T1000 (cell line): ENCODE data around the gene PRSS1.
"Not testable (repeated sequence)": the region's sequence is repeated elsewhere in the genome, so short reads cannot be mapped to it uniquely, and the experiment has no call there.

Experiments used
- DNase-seq: peaks from one replicate; lab custom pipeline; 2025; ENCODE audit warnings: mixed read lengths; lab: John Stamatoyannopoulos, UW

PRSS1 gene

GRCh38 chr7:142748410-142748809 is 862 bp upstream of the PRSS1 start:
- not testable (repeated sequence) for DNase-seq

GRCh38 chr7:142750321-142750938 is 1.2 kb downstream of the PRSS1 start:
- DNase-seq: no peak

DNA sequence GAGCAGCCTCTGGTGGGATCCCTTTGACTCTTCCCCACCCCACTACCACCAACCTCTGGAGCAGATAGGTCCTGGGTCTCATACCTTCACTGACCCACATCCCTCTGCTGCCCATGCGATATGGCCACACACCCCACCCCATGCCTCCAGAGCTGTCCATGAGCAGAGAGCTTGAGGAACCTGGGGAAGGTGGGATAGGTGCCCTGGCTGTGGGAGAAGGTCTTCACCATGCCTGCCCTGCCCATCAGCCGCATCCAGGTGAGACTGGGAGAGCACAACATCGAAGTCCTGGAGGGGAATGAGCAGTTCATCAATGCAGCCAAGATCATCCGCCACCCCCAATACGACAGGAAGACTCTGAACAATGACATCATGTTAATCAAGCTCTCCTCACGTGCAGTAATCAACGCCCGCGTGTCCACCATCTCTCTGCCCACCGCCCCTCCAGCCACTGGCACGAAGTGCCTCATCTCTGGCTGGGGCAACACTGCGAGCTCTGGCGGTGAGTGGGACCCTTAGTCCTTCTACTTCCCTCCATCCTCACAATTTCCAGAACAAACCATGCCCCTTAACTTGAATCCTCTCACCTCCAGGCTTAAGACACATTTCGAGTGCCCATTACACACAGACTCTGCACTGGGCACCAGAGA is 2.4 kb downstream of the PRSS1 start:
- DNase-seq: not testable (repeated sequence)

- no peak for DNase-seq
Measured at GRCh38 chr7:142752376-142753225, 3.3 kb downstream of the PRSS1 start.

GRCh38 chr7:142753366-142753765 is 4.1 kb downstream of the PRSS1 start:
- DNase-seq: no peak

GRCh38 chr7:142753925-142754491 is 4.7 kb downstream of the PRSS1 start:
- not testable (repeated sequence) for DNase-seq

DNA sequence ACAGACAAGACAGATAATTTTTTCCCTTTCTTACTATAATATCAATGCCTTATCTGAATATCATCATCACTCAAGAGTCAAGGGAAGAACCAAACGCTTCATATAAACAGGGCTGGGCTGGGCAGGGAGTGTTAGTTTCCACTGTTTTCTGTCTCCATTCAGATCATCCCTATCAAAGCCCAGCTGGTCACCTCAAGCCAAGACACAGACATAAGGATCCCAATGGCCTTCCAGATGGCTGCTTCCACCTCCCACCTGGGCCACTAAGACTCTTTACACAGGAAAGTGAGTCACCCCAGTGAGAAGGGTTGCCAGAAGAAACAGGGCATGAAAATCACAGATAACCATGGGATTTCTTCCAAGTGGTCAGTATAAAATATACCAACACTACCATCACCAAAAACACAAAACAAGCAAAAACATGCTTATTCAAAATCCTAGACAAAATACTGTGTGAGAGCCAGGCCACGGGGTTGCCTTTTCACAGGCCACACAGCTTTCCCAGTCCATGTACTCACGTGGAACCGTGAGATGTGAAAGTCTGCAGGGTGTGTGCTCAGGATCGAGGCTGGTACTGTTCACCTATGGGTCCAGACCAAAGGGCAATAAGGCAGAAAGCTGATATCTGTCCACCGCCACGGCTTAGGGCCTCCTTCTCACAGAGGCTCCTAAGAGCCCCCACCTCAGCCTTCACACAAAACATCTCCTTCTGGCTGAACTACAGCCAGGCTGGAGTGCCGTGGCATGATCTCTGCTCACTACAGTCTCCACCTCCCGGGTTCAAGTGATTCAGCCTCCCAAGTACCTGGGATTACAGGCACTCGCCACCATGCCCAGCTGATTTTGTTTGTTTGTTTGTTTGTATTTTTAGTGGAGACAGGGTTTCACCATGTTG is 5.7 kb downstream of the PRSS1 start:
- DNase-seq: no peak

DNA sequence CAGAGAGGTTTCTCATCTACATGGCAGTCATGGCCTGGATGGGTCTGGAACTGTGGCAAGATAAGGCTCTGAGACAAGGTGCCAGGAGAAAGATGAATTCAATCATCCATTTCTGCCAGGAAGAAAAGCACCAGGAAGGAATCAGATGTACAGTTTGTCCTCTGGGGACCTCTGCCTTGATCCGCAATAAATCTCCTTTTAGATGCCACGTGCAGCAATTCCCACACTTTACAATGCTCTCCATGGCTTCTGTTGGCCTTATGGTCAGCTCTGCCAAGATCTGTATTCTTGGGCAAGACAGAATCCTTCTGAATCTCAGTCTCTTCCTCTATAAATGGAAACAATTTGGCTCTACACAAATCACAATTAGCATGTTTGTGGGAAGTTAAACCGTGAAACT is 9.0 kb downstream of the PRSS1 start:
- not testable (repeated sequence) for DNase-seq

GRCh38 chr7:142759433-142759832 is 10.2 kb downstream of the PRSS1 start:
- DNase-seq: no peak

- no peak for DNase-seq
Measured at GRCh38 chr7:142760071-142760642, 10.9 kb downstream of the PRSS1 start.

DNA sequence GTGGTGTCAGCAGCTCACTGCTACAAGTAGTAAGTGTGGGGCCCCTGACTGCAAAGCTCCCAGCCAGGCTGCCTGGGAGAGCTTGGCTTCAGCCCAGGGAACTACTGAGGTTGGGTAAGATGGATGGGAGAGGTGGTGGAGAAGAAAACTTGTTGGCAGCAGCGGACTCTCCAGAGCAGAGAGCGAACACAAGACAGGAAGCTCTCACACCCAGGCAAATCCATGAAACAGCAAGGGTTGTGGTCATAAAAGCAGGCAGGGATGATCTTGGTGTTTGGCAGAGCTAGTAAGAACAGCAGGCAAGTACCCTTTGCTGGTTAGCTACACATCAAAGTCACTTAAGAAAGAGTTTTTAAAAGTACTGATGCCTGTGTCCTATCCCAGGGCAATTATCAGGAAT is 12.3 kb downstream of the PRSS1 start:
- DNase-seq: not testable (repeated sequence)

DNA sequence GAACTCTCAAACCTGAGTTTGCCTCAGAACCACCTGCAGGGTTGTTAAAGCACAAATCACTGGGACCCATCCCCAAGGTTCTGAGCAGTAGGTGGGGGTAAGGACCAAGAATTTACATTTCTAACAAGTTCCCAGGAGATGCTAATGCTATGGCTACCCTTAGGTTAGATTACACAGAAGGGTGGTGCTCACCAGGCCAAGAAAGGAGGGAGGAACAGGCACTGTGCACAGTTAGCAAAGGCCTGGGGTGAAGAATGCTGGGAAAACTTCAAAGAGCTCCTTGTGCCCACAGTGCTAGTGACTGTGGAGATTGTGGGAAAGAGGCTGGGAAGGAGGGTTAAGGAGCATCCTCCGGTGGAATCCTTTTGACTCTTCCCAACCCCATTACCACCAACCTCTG is 12.8 kb downstream of the PRSS1 start:
- no peak for DNase-seq

DNA sequence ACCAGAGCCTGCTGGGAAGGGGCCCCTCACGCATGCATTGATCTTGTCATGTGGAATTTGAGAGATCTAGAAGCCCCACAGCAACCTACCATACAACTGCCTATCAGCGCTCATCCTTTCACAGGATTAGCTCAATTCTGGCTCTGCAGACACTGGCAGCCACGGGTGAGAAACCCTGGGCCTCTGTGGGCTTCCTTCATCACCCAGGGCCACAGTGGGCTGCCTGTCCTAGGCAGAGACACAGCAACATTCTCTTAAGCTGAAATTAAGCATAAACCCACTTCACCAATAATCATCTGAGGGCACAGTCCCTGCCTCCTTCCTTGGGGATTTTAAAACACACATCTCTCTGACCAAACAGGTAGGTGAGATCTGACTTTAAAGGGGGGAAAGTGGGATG is 18.2 kb downstream of the PRSS1 start:
- DNase-seq: no peak

GRCh38 chr7:142767861-142768260 is 18.6 kb downstream of the PRSS1 start:
- DNase-seq: no peak

DNA sequence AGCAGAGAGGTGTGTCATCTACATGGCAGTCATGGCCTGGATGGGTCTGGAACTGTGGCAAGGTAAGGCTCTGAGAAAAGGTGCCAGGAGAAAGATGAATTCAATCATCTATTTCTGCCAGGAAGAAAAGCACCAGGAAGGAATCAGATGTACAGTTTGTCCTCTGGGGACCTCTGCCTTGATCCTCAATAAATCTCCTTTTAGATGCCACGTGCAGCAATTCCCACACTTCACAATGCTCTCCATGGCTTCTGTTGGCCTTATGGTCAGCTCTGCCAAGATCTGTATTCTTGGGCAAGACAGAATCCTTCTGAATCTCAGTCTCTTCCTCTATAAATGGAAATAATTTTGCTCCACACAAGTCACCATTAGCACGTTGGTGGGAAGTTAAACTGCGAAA is 19.6 kb downstream of the PRSS1 start:
- not testable (repeated sequence) for DNase-seq

- no peak for DNase-seq
Measured at GRCh38 chr7:142770661-142771352, 21.5 kb downstream of the PRSS1 start, which contains the start of gene PRSS2. Gene PRSS2 (plus strand): TSS chr7:142770970. CDS start chr7:142770983, 13 bp downstream.

GRCh38 chr7:142771353-142771723 is 22.1 kb downstream of the PRSS1 start:
- DNase-seq: no peak

GRCh38 chr7:142772051-142772450 is 22.8 kb downstream of the PRSS1 start:
- DNase-seq: no peak

- DNase-seq: no peak
Measured at GRCh38 chr7:142772673-142773072, 23.4 kb downstream of the PRSS1 start.

DNA sequence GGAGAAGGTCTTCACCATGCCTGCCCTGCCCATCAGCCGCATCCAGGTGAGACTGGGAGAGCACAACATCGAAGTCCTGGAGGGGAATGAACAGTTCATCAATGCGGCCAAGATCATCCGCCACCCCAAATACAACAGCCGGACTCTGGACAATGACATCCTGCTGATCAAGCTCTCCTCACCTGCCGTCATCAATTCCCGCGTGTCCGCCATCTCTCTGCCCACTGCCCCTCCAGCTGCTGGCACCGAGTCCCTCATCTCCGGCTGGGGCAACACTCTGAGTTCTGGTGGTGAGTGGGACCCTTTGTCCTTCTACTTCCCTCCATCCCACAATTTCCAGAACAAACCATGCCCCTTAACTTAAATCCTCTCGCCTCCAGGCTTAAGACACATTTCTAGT is 24.0 kb downstream of the PRSS1 start:
- no peak for DNase-seq
